ENCODE data around the gene VSIG10. TPM values are rescaled to one million over a fixed set of nuclear protein-coding genes. Genes with fewer than 3 reads are reported as not detected.

The VSIG10 gene
- polyA plus RNA-seq, 1 donor (not counting 4 experiments of a cell fraction or from before 2014, with no cell fraction given), result 11.4 TPM

DNA sequence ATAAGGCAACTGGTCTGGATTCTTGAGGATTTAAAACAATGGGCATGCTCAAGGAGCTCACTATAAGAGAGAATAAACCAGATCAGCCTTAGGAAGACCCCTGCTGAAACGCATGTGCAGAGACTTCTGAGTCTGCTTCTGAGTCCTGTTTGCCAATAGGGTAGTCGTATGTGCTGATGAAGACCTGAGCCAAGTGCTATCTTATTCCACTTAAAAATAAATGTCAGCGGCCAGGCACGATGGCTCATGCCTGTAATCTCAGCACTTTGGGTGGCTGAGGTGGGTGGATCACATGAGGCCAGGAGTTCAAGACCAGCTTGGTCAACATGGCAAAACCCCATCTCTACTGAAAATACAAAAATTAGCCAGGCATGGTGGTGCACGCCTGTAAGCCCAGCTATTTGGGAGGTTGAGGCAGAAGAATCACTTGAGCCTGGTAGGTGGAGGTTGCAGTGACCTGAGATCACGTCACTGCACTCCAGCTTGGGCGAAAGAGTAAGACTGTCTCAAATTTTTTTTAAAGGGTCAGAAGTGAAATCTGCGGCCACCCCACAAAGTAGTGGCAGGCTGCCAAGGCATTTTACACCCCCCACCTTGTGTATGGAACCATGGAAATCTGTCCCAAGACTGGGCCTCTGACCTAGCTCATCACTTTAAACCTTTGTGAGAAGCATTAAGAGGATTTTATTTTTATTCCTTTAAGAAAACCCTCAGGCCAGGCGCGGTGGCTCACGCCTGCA is 67.0 kb downstream of the VSIG10 start:
- H3K27me3 ChIP-seq (ENCODE audit: control insufficient read depth, extremely low read depth, insufficient read depth, low read length), result no peaks in the 10 kb centered on the region
- H4K20me1 ChIP-seq (ENCODE audit: control insufficient read depth, extremely low read depth, insufficient read depth, low read length), result no peaks in the 10 kb centered on the region
- peaks cover 37 to 51% of the 10 kb centered on the region in 2 experiments for H3K36me3 ChIP-seq (ENCODE audit: control insufficient read depth in 2 of 2, extremely low read depth in 1 of 2, insufficient read depth in 2 of 2, low read length in 2 of 2)
- dilution Hi-C loops (cut with MboI; ENCODE audit: extremely low pct_ligation_motif_present, low sequenced_read_pairs), result no loop called here
- H3K9me3 ChIP-seq (ENCODE audit: control insufficient read depth, low read depth, low read length), result no peaks in the 10 kb centered on the region
- no peak overlapping the region for H3K9ac ChIP-seq (ENCODE audit: control insufficient read depth, extremely low read depth, insufficient read depth, low read length)
- DNase-seq (ENCODE audit: low read depth, low spot score), result no peak
- no peak overlapping the region for H3K4me3 ChIP-seq (ENCODE audit: control insufficient read depth in 2 of 3, extremely low read depth in 1 of 3, insufficient read depth in 2 of 3, low read depth in 1 of 3, low read length in 3 of 3)
- H3K27ac ChIP-seq (ENCODE audit: control insufficient read depth, insufficient read depth, low read length), result no peak overlapping the region
- no peaks in the 10 kb centered on the region for H3K9me1 ChIP-seq (ENCODE audit: control insufficient read depth, extremely low read depth, insufficient read depth, low read length)
- H3K4me1 ChIP-seq (ENCODE audit: control insufficient read depth, extremely low read depth, insufficient read depth, low read length), result no peaks in the 10 kb centered on the region
- no peak for FAIRE-seq
- TF ChIP-seq EZH2 (IDR thresholded peaks at IDR 0.05; ENCODE audit: low read length), result no peak
- TF ChIP-seq, protein P1, sequence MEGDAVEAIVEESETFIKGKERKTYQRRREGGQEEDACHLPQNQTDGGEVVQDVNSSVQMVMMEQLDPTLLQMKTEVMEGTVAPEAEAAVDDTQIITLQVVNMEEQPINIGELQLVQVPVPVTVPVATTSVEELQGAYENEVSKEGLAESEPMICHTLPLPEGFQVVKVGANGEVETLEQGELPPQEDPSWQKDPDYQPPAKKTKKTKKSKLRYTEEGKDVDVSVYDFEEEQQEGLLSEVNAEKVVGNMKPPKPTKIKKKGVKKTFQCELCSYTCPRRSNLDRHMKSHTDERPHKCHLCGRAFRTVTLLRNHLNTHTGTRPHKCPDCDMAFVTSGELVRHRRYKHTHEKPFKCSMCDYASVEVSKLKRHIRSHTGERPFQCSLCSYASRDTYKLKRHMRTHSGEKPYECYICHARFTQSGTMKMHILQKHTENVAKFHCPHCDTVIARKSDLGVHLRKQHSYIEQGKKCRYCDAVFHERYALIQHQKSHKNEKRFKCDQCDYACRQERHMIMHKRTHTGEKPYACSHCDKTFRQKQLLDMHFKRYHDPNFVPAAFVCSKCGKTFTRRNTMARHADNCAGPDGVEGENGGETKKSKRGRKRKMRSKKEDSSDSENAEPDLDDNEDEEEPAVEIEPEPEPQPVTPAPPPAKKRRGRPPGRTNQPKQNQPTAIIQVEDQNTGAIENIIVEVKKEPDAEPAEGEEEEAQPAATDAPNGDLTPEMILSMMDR (optimal IDR thresholded peaks at IDR 0.05 in 1 of 3, IDR thresholded peaks at IDR 0.05 in 1 of 3, conservative IDR thresholded peaks at IDR 0.05 in 1 of 3; ENCODE audit: extremely low read depth in 1 of 3, insufficient read depth in 2 of 3, low read length in 3 of 3), result no peak
- no peak overlapping the region for H3K4me2 ChIP-seq (ENCODE audit: control insufficient read depth, extremely low read depth, insufficient read depth, low read depth, low read length)
- no peak overlapping the region for H2AFZ ChIP-seq (ENCODE audit: control insufficient read depth, low read length)
- H3K79me2 ChIP-seq (ENCODE audit: control insufficient read depth, insufficient read depth, low read length), result no peaks in the 10 kb centered on the region

DNA sequence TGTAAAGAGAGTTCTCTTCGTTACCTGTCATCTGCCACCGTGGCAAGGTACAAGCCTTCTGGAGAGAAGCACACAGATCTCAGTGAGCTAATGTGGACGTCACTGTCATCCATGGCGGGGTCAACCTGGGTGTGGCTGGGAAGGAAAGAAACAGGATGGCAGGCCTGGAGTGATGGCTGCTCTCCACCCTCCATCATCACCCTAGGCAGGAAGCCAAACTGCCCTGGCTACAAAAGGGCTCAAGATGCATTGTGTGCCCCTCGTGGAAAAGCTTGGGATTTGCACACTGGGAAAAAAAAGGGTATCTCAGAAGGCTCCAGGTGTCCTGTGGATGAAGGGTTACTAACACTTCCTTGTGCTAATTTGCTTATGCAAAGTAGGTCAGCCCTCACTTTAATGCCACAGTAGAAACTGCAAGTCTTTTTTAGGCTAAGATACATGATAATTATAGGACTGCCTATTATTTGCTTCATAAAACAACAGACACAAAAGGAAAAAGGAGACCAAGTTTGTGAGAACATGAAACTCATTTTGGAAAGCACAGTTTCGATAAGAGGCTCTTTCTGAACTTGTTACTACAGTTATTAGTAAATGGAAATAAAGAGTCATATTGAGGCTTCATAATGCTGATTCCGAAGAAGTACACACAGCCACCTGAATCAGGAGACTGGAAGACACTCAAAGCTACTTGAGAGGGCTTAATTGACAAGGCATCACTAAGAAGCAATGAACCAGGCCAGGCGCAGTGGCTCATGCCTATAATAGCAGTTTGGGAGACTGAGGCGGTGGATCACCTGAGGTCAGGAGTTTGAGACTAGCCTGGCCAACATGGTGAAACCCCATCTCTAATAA is 68.4 kb downstream of the VSIG10 start:
- Histone ChIP-seq H3K4me2 (ENCODE audit: control insufficient read depth, extremely low read depth, insufficient read depth, low read depth, low read length) (no peak overlapping the region), H3K4me3 (ENCODE audit: control insufficient read depth in 2 of 3, extremely low read depth in 1 of 3, insufficient read depth in 2 of 3, low read depth in 1 of 3, low read length in 3 of 3) (no peak overlapping the region), H3K27me3 (ENCODE audit: control insufficient read depth, extremely low read depth, insufficient read depth, low read length) (no peaks in the 10 kb centered on the region), H2AFZ (ENCODE audit: control insufficient read depth, low read length) (no peak overlapping the region), H3K27ac (ENCODE audit: control insufficient read depth, insufficient read depth, low read length) (no peak overlapping the region), H3K9ac (ENCODE audit: control insufficient read depth, extremely low read depth, insufficient read depth, low read length) (no peak overlapping the region), H3K79me2 (ENCODE audit: control insufficient read depth, insufficient read depth, low read length) (no peaks in the 10 kb centered on the region), H4K20me1 (ENCODE audit: control insufficient read depth, extremely low read depth, insufficient read depth, low read length) (no peaks in the 10 kb centered on the region), H3K9me1 (ENCODE audit: control insufficient read depth, extremely low read depth, insufficient read depth, low read length) (no peaks in the 10 kb centered on the region), H3K9me3 (ENCODE audit: control insufficient read depth, low read depth, low read length) (no peaks in the 10 kb centered on the region), H3K36me3 (ENCODE audit: control insufficient read depth in 2 of 2, extremely low read depth in 1 of 2, insufficient read depth in 2 of 2, low read length in 2 of 2) (peaks cover 36 to 43% of the 10 kb centered on the region in 2 experiments), H3K4me1 (ENCODE audit: control insufficient read depth, extremely low read depth, insufficient read depth, low read length) (no peaks in the 10 kb centered on the region)
- no peak for FAIRE-seq
- no peak for DNase-seq (ENCODE audit: low read depth, low spot score)
- dilution Hi-C loops (cut with MboI; ENCODE audit: extremely low pct_ligation_motif_present, low sequenced_read_pairs), result no loop called here
- no peak for TF ChIP-seq EZH2 (IDR thresholded peaks at IDR 0.05; ENCODE audit: low read length)
- TF ChIP-seq, protein P1 (optimal IDR thresholded peaks at IDR 0.05 in 1 of 3, IDR thresholded peaks at IDR 0.05 in 1 of 3, conservative IDR thresholded peaks at IDR 0.05 in 1 of 3; ENCODE audit: extremely low read depth in 1 of 3, insufficient read depth in 2 of 3, low read length in 3 of 3), result no peak
